ENCODE data around the gene RGS14.
A peak's percentile ranks its signal among the peaks of the same experiment; 100 is the strongest.

Gene RGS14

GRCh38 chr5:177385720-177386119 is 28.0 kb downstream of the RGS14 start:
- no peak for DNase-seq

GRCh38 chr5:177386542-177386941 is 28.8 kb downstream of the RGS14 start:
- no peak for DNase-seq

GRCh38 chr5:177387405-177387804 is 29.7 kb downstream of the RGS14 start:
- DNase-seq: no peak

GRCh38 chr5:177388521-177389052 is 30.9 kb downstream of the RGS14 start:
- DNase-seq: no peak

DNA sequence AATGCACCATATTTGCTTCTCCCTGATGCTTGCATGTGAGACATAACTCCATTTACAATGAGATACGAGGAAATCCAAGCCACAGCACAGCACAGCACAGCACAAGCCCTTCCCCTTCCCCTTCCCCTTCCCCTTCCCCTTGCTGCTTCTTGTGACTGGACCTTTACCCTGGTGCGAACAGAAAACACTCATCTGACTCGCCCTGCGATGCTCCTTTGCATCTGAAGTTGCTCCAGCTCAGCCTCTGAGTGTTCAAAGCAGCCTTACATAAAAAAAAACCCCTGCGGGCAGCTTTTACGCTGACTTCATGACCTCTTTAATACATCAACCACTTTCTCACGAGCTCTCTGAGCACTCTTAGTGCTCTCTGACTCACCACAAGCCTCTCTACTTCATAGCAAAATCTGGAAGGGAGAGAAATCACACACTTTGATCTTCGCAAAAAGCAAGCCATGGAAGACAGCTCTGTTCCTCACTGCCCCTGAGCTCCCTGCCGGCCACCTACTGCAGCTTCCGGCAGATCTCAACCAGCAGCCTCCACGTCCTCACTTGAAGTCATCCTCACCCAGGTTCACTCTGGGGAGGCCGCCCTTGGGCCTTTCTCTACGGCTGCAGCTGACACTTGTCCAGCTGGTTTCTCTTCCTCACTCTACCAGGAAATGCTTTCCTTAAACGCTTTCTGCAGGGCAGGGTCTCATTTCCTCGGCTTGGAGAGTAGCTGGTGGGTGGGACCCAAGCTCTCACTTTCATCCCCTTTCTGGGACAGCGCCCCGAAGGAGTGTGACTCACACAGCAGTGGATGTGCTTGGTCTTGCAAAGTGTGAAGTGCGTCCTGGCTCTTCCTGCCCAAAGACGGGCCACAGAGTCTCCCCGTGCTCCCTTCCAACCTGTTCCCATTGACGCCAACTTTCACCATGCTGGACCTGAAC is 31.8 kb downstream of the RGS14 start:
- no peak for DNase-seq

DNA sequence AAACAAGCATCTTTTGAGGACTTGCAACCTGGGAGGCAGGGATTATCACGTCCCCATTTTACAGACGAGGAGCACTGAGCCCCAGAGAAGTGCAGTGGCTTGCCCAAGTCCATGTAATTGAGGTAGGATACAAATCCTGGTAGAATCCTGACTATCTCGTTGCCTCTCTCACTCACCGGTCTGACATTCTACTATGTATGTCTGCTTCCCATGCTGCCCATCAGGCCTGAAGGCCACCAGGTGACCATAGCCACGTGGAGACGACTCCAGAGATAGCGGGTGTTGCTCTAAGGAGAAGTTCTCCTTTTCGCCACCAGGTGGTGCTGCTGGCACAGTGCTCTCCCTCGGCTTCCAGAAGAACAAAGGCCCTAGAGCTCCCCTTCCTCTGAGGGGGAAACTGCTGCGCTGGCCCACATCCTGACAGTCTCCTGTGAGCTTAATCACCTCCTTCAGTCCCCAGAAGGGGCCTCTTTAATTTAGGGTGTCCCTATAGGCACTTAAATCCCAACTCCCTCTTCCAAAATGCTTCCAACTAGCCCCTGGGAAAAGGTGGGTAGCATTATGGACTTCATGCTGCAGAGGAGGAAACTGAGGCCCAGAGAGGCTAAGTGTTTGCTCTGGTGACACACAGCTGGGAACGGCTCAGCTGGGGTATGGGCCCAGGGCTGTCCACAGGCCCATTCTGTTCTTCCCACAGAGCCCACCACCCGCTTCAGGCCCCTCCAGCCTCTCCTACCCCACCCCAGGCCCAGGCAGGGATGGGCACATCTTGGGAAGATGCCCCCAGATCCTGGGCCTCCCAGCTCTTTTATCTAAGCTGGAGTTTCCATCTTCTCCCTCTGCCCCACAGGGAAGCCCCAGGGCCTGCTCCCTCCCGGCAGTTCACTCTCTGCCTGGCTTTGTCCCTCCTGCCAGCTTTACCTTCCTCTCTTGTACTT is 32.9 kb downstream of the RGS14 start:
- DNase-seq: peak; percentile 64

GRCh38 chr5:177392765-177393164 is 35.0 kb downstream of the RGS14 start:
- DNase-seq: no peak

DNA sequence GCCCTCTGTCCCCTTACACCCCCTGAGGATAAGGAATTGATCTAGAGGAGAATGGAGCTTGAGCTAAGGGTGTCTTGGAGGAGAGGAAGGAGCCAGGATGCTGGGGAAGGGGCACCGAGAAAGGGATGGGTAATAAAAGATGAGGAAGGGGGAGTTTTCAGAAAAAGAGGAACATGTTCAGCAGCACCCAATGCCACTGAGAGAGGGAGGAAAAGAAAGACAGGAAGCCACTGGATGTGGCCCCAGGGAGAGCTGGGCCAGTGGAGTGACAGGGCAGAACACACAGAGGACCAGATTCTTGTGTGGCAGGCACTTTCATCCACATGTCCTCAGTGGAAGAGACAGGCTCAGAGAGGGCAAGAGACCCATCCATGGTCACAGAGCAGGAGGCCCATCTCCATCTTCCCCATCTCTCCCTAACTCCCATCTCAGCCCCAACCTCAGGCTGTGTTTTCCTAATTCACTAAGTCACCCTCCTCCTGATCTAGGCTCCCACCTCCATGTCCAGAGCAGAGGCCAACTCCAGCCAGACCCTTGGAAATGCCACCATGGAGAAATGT is 35.6 kb downstream of the RGS14 start:
- DNase-seq: no peak

DNA sequence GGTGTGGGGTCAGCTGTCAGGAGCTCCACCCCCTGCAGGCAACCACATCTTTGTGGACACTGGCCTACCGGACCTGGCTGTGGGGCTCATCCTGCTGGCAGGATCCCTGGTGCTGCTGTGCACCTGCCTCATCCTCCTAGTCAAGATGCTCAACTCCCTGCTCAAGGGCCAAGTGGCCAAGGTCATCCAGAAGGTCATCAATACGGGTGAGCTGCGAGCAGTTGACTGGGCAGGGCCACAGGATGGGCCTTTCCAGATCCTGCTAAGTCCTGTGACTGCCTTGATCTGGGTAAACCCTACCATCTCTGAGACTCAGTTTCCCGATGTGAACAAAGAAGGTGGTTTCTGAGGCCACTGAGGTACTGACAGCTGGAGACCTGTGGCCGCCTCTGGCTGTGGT is 36.3 kb downstream of the RGS14 start:
- DNase-seq: no peak

- no peak for DNase-seq
These were observed 38.4 kb downstream of the RGS14 start for GRCh38 chr5:177396078-177396477.

DNA sequence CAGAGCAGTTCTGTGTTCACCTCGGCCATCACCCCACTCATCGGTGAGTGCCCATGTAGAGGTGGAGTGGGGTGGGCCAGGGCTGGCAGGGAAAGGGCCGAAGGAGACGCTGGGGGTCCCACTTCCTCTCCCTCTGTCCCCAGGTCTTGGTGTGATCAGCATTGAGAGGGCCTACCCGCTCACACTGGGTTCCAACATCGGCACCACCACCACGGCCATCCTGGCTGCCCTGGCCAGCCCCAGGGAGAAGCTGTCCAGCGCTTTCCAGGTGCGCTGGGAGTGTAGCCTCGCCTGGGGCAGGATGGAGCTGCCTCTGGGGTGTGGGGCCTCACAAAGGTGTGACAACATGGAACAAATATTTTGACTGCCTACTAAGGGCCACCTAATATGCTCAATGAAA is 39.1 kb downstream of the RGS14 start:
- DNase-seq: no peak

GRCh38 chr5:177397875-177398390 is 40.2 kb downstream of the RGS14 start:
- DNase-seq: no peak

- DNase-seq: no peak
These were observed 42.5 kb downstream of the RGS14 start, which contains the start of gene PFN3 for GRCh38 chr5:177399997-177400868. TSS of gene PFN3 (minus strand) at chr5:177400661. CDS start at chr5:177400576, 85 bp downstream.

DNA sequence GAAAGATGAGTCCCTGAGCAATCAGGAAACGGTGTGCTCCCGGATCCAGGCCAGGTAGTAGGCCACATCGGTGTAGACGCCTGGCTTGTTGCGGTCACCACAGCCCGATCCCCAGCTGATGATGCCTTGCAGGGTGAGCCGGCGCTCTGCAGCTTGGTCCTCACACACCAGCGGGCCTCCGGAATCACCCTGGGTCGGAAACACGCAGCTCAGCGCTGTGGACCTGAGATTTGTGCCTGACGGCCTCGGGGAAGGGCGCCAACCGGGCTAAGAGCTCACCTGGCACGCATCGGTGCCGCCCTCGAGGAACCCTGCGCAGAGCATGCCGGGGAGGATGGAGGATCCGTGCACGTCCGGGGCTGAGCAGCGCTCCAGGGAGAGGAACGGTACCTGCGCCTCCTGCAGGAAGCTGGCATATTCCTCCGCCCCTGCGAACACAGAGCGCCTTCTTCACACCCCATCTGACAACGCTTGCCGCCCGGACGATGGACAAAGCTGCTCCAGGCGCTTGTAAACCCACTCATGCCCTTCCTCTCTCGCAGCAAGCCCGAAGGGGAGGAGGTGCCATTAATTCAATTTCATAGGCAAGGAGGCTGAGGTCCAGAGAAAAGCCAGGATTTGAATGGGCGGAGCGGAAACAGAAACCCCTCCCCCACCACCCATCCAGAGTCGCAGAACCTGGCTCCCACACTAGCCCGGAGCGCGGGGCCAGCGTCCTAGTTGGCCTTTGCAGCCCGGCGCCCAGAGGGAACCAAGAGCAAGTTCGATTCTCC is 44.7 kb downstream of the RGS14 start:
- peak; percentile 55 for DNase-seq

- DNase-seq: no peak
These were observed 45.5 kb downstream of the RGS14 start for GRCh38 chr5:177403102-177403791.

- peak; percentile 38 for DNase-seq
These were observed 46.3 kb downstream of the RGS14 start for GRCh38 chr5:177403792-177404640.

DNA sequence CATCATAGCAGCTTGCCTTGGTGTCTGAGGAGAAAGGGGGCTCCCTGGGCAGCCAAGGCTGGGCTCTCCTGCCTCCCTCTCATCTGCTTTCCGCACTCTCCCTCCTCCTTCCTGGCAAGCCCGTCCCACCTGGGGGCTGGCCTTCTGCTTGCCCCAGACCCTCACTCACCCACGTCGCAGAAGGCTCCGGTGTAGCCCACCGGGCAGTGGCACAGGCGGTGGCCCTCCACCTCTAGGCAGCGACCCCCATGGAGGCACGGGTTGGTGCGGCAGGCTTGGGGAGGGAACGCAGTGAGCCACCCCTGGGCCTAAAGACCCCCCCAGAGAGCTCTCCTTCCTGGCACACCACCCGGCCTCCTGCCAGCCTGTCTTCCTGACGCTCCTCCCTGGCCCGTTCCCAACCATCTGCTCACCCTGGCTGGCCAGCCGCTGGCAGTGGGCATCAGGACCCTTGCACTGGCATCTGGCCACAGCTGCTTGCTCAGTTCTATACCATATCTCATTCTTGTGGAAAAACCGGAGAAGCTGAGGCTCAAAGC is 47.0 kb downstream of the RGS14 start:
- no peak for DNase-seq

GRCh38 chr5:177405312-177405711 is 47.6 kb downstream of the RGS14 start:
- no peak for DNase-seq

DNA sequence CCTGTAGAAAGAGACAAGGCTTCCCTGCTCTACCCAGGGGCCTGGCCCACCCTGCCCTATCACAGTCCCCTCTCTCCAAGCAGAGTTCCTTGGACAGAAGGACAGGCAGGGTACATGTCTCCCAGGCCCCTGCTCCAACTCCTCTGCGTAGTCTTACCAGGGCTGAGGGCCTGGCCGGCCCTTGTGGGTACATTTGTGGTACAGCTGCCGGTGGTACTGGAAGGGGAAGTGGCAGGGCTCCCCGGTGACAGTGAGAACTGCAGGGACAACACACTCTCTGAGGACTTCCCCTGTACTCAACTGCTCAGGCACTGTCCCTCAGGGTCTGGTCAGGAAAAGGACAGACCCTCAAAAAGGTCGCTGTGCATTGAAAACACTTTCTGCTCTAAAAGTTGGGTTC is 48.1 kb downstream of the RGS14 start:
- no peak for DNase-seq

Data from NCI-H510A treated with DMSO at 0.1 percent for 48 hours (cell line).